Measurements from ENCODE around the gene GALNT10. TPM values are rescaled to one million over a fixed set of nuclear protein-coding genes. Genes with fewer than 3 reads are reported as not detected.

GALNT10 gene
- total RNA-seq, 1 donor from 2014 or later, result 4.8 TPM

GRCh38 chr5:154351141-154351540 is 160.6 kb downstream of the GALNT10 start:
- no peak for TF ChIP-seq CTCF (IDR thresholded peaks at IDR 0.05; ENCODE audit: partially characterized antibody, unreplicated experiment)
- Mint-ChIP-seq H3K4me1 (ENCODE audit: low read depth, unreplicated experiment) (peaks cover 9% of the 10 kb centered on the region), H3K36me3 (ENCODE audit: unreplicated experiment) (no peaks in the 10 kb centered on the region), H3K9me3 (ENCODE audit: unreplicated experiment) (peaks cover 1% of the 10 kb centered on the region), H3K27ac (ENCODE audit: unreplicated experiment) (no peak overlapping the region), H3K4me3 (ENCODE audit: unreplicated experiment) (no peak overlapping the region), H3K27me3 (ENCODE audit: unreplicated experiment) (peaks cover 8% of the 10 kb centered on the region)
- no peak for DNase-seq

- Mint-ChIP-seq H3K27ac (ENCODE audit: unreplicated experiment) (no peak overlapping the region), H3K4me3 (ENCODE audit: unreplicated experiment) (no peak overlapping the region), H3K36me3 (ENCODE audit: unreplicated experiment) (no peaks in the 10 kb centered on the region), H3K9me3 (ENCODE audit: unreplicated experiment) (peaks cover 2% of the 10 kb centered on the region), H3K4me1 (ENCODE audit: low read depth, unreplicated experiment) (peaks cover 9% of the 10 kb centered on the region), H3K27me3 (ENCODE audit: unreplicated experiment) (peaks cover 8% of the 10 kb centered on the region)
- DNase-seq, result no peak
- no peak for TF ChIP-seq CTCF (IDR thresholded peaks at IDR 0.05; ENCODE audit: partially characterized antibody, unreplicated experiment)
Observed at GRCh38 chr5:154351566-154351965, 161.0 kb downstream of the GALNT10 start.

GRCh38 chr5:154352960-154353548 is 162.5 kb downstream of the GALNT10 start:
- Mint-ChIP-seq H3K36me3 (ENCODE audit: unreplicated experiment) (no peaks in the 10 kb centered on the region), H3K4me3 (ENCODE audit: unreplicated experiment) (no peak overlapping the region), H3K4me1 (ENCODE audit: low read depth, unreplicated experiment) (peaks cover 9% of the 10 kb centered on the region), H3K9me3 (ENCODE audit: unreplicated experiment) (peaks cover 2% of the 10 kb centered on the region), H3K27ac (ENCODE audit: unreplicated experiment) (no peak overlapping the region), H3K27me3 (ENCODE audit: unreplicated experiment) (peaks cover 8% of the 10 kb centered on the region)
- no peak for TF ChIP-seq CTCF (IDR thresholded peaks at IDR 0.05; ENCODE audit: partially characterized antibody, unreplicated experiment)
- DNase-seq, result no peak

DNA sequence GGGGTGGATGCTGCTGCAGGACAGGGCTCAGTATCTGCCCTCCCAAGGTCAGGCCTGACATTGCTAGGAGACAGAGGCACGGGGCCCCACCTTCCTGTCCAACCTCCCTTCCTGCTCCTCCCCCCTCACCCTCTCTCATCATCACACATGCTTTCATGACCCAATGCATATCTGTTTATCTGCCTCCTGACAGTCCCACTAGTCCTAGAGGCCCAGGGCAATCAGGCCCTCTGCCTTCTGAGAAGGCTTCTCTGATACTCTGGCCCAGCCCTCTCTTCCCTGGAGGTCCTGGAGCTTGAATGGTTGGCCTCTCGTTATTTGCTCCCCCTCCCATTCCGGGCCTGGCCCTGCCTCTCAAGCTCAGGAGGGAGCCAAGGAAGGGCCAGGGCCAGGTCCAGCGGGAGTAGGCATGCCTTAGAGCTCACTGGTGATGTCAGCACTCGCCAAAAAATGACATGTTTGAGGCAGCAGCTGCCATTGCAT is 164.6 kb downstream of the GALNT10 start:
- DNase-seq, result peak; percentile 27
- no peak for TF ChIP-seq CTCF (IDR thresholded peaks at IDR 0.05; ENCODE audit: partially characterized antibody, unreplicated experiment)
- H3K4me1 Mint-ChIP-seq (ENCODE audit: low read depth, unreplicated experiment), result peaks cover 19% of the 10 kb centered on the region
- H3K27ac Mint-ChIP-seq (ENCODE audit: unreplicated experiment), result no peak overlapping the region
- no peak overlapping the region for H3K4me3 Mint-ChIP-seq (ENCODE audit: unreplicated experiment)
- H3K27me3 Mint-ChIP-seq (ENCODE audit: unreplicated experiment), result peaks cover 8% of the 10 kb centered on the region
- peaks cover 2% of the 10 kb centered on the region for H3K9me3 Mint-ChIP-seq (ENCODE audit: unreplicated experiment)
- no peaks in the 10 kb centered on the region for H3K36me3 Mint-ChIP-seq (ENCODE audit: unreplicated experiment)

DNA sequence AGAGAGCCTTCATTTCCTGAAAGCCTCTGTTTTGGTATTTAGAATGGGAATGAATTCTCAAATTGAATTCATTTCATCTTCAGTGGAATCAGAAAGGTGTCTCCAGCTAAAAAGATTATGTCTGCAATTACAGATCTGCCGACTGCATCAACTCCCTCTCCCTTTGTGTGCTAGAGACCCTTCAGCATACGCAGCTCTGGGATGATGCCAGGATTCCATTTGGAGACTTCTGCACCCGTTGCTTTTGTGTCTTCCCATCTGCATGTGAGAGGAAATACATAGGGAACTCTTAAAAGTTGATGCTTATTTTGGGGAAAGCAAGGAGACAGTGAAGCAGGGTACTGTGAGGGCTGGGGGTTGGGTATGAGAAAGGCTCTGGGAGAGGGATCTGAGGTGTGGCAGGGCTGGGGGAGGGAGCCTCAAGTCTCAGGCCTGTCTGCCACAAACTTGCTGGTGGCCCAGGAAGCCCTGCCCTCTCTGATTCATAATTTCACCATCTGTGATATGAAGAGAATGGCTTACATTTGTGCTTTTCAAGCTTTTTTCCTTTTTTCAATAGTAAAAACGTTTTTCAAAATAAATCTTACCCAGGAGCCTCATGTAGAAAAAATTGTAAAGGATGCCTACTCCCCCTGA is 165.6 kb downstream of the GALNT10 start:
- H3K36me3 Mint-ChIP-seq (ENCODE audit: unreplicated experiment), result no peaks in the 10 kb centered on the region
- DNase-seq, result no peak
- peaks cover 2% of the 10 kb centered on the region for H3K9me3 Mint-ChIP-seq (ENCODE audit: unreplicated experiment)
- peaks cover 19% of the 10 kb centered on the region for H3K4me1 Mint-ChIP-seq (ENCODE audit: low read depth, unreplicated experiment)
- no peak overlapping the region for H3K27ac Mint-ChIP-seq (ENCODE audit: unreplicated experiment)
- H3K4me3 Mint-ChIP-seq (ENCODE audit: unreplicated experiment), result no peak overlapping the region
- TF ChIP-seq CTCF (IDR thresholded peaks at IDR 0.05; ENCODE audit: partially characterized antibody, unreplicated experiment), result no peak
- H3K27me3 Mint-ChIP-seq (ENCODE audit: unreplicated experiment), result peaks cover 8% of the 10 kb centered on the region
